Stimulated activated CD4-positive, alpha-beta T cell treated with anti-CD3 and anti-CD28 coated beads, Interleukin-2, amount 100 ng/mL, for 24 hours (primary cell): ENCODE data around the gene CALML4.
A peak's percentile ranks its signal among the peaks of the same experiment; 100 is the strongest.
"Not testable (repeated sequence)": the region's sequence is repeated elsewhere in the genome, so short reads cannot be mapped to it uniquely, and the experiment has no call there.

Source experiments
- DNase-seq, 2 donors: peaks; one replicate each; pipeline ENCODE4 v3.0.0-alpha.2; 2020

CALML4 gene

DNA sequence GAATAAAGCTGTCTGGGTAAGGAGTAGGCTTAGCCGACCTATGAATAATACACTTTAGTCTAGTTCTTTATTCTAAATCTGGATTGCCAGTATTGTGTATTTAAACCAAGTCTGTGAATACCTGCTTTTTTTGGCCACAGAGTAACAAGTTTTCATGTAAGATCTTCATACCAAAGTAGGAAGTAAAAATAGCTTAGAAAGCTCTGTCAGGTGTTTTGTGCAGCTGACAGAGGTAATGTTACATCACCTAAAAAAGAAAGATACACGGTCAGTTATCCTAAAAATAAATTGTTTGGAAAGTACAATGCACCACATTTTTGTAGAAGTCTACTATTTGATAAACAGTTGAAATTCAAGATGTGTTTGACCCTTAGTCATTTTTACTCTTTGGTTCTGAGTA is 16.5 kb downstream of the CALML4 start:
- DNase-seq = no peak

DNA sequence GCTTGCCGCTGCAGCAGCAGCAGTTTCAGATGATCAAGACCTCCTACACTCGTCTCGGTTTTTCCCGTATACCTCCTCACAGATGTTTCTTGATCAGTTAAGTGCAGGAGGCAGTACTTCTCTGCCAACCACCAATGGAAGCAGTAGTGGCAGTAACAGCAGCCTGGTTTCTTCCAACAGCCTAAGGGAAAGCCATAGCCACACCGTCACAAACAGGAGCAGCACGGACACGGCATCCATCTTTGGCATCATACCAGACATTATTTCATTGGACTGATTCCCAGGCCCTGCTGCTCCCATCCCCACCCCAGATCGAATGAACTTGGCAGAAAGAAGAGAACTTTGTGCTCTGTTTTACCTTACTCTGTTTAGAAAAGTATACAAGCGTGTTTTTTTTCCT is 17.6 kb downstream of the CALML4 start:
- DNase-seq = no peak

DNA sequence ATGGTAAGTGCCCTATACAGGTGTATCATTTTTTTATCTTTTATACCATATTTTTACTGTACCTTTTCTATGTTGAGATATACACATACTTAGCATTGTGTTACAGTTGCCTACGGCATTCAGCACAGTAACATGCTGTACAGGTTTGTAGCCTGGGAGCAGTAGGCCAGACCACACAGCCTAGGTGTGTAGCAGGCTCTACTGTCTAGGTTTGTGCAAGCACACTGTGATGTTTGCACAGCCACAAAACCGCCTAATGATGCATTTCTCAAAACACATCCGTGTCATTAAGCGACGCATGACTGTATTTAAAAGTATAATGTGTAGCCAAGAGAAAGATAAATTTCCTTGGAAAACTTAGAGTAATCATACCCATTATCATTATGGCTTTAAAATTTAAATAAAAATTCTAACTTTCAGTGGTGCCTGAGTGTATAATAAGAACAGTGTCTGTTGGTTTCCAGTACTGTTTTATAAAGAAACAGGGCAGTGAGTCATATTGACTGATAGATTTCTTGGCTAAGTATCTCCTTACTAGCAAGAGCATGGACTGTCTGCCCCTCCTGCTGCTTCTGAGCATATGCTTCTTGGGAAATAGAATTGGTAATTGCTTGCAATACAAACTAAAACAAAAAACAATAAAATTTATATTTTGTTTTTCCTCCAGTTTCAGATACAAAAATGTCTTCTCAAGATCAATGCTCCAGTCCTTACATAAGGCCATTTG is 18.3 kb downstream of the CALML4 start:
- DNase-seq = no peak

DNA sequence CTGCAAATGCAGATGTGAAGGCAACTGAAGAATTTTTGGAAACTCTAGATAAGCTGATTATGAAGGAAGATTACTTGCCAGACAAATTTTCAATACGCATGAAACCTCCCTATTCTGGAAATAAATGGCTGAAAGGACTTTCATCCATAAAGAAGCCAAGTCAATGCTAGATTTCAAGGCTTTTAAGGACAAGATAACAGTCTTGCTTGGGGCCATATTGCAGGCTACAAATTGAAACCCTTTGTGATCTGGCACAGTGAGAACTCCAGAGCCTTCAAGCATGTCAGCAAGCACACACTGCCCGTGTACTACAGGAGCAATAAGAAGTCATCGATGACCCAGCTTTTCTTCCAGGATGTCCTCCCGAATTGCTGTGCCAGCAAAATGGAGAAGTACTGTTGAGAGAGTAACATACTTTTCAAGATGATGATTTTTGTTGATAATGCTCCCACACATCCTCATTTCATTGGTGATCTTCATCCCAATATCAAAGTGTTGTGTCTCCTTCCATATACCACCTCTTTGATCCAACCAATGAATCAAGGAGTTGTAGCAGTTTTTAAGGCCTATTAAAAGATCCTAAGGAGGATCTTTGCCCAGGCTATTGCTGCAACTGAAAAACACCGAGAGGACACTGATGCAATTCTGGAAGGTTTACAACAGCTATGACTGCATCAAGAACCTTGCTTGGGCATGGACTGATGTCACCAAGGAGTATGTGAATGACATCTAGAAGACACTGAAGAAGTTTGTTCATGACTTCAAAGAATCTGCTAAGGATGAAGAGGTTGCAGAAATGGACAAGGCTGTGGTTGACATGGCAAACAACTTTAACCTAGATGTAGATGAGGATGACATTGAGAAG is 20.3 kb downstream of the CALML4 start:
- DNase-seq = no peak

DNA sequence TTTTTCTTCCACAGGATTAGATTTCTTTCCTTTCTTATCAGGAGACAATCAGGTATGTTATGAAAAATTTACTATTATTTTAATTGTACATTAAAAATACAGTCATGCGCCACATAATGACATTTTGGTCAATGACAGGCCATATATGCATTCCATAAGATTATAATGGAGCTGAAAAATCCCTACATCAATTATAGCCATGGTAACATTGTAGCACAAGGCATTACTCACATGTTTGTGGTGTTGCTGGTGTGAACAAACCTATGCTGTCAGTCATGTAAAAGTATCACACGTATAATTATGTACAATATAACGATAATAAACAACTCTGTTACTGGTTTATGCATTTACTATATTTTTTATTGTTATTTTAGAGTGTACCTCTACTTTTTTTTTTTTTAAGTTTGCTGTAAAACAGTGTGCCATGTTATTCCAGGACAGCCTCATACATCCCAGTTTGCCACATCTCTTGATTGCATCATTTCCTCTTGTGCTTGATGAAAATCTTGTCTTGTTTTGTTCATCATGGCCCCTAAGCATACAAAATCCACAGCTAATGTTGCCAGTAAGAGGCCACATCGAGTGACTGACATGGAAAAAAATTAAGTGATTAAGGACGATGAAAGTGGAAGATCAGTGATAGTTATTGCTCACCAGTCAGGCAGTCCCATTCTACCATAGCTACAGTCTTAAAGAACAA is 21.4 kb downstream of the CALML4 start:
- DNase-seq = no peak

DNA sequence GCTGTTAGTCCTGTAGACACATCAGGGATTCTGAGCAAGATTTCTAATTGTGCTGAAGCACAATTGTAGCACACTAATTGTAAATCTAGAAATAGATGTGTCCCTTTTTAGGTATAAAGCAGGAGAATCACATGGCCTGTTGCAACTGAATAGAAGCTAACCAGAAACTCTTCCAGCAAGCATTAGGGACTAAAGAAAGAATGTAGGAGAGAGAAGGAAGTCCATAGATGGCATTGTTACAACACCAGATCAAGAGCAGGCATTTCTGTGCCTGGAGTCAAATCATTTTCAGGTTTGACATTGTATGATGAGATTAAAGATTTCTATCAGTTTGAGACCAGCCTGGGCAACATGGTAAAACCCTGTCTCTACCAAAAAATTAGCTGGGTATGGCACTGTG is 27.4 kb downstream of the CALML4 start:
- no peak for DNase-seq

DNA sequence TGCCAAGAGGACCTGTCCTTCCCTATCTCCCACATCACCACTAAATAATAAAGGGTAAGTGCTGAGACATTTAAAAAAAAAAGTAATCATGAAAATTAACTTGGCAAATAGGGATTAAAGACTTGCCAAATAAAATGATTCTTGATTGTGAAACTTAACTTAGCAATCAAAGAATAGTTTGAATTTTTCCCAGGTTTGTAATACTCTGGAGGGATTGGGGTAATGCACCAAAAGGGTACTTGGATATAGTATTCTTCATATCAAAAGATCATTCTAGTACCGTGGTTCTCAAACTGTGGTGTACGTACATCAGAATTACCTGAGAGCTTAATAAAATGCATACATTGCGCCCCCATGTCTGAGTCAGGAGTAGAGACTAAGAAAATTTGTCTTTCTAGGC is 28.5 kb downstream of the CALML4 start:
- no peak for DNase-seq

DNA sequence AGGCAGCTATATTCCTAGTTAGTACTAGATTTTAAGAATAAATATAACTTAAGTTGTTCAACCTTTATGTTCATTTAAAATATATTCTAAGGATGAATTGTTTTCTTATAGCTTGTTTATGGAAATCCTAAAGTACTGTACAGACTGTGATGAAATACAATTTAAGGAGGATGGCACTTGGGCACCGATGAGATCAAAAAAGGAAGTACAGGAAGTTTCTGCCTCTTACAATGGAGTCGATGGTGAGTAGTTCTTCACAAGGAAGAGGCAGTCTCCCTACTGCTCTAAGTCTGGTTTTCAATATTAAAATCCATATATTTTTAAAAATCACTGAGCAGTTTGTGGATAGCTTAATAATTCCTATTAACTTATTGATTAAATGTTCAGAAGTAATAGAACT is 29.6 kb downstream of the CALML4 start:
- DNase-seq = no peak

DNA sequence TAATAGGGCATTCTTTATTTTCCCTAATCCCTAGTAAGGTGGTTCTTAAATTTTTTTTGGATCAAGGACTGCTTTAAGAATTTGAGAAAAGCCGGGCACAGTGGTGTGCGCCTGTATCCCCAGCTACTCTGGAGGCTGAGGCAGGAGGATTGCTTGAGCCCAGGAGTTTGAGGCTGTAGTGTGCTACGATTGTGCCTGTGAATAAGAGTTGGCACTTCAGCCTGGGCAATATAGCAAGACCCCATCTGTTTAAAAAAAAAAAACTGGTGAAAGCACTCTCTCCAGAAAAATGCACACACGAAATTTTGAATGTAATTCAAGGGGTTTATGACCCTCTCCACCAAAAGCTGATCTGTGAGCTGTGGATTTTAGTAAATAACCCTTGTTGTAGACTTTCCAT is 32.0 kb downstream of the CALML4 start:
- no peak for DNase-seq

DNA sequence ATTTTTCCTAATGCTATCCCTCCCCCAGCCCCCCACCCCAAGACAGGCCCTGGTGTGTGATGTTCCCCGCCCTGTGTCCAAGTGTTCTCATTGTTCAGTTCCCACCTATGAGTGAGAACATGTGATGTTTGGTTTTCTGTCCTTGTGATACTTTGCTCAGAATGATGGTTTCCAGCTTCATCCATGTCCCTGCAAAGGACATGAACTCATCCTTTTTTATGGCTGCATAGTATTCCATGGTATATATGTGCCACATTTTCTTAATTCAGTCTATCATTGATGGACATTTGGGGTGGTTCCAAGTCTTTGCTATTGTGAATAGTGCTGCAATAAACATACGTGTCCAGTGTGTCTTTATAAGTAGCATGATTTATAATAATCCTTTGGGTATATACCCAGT is 33.1 kb downstream of the CALML4 start:
- DNase-seq = not testable (repeated sequence)

DNA sequence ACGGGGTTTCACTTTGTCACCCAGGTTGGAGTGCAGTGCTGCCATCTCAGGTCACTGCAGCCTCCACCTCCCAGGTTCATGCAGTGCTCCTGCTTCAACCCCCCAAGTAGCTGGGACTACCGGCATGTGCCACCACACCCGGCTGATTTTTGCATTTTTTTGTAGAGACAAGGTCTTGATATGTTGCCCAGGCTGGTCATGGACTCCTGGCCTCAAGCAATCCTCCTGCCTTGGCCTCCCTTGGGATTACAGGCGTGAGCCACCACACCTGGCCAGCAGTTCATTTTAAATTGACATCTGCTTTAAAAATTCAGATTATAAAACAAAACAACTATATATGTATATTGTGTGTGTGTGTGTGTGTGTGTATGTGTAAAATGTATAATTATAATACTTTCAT is 38.3 kb downstream of the CALML4 start:
- DNase-seq = no peak

DNA sequence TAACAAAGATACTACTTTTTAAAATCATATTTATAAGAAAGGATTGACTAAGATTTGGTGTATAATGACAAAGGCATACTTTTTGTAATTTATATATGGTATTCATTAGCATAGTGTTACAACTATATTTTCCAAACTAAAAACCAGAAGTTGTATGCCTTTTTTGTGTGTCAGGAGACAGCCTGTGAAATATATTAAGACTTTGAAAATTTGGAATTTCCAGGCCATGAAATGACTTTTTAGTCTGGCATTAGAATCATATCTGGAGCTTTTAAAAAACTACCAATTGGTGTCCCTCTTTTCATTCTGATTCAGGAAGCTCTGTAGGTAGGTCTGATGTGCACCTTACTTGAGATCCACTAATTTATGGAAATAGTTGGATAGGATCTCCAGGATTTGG is 41.9 kb downstream of the CALML4 start:
- DNase-seq = no peak

DNA sequence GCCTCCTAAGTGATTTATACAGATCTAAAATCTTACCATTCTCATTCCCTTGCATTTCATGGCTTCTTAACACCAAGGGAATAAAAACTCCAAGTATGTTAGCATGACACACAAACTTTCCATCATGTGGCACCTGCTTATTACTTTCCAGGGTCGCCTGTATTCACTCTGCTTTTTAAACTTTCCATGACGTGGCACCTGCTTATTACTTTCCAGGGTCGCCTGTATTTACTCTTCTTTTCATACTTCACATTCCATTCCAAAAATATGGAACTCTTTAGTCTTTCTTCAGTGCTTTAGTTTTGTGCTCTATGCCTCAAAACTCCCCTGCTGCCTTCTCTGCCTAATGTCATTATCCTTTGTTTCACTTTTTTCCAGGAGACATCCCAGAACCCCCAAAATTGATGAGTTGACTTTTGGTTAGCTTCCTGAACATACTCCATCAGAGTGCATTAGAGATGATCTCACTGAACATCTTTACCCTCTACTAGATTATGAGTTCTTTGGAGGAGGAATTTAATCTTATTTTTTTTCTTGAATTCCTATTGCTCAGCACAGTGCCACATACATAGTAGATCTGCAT is 47.0 kb downstream of the CALML4 start:
- DNase-seq = no peak

DNA sequence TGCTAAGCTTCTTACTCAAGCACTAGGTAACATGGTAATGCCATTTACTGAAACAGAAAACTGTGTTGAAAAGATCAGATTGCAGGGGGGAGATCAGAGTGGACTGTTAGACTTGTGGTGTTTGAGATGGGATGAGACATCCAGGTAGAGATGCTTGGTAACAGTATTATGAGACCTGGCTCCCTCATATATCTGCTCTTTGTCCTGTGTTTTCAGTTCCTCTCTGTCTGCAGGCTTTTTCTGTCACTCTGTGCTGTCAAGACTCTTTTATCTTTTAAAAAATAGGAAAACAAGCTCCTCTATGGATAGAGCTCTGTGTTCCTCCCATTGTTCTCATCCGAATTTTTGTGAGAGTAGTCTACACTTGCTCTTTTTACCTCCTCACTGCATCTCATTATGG is 48.1 kb downstream of the CALML4 start:
- no peak for DNase-seq

DNA sequence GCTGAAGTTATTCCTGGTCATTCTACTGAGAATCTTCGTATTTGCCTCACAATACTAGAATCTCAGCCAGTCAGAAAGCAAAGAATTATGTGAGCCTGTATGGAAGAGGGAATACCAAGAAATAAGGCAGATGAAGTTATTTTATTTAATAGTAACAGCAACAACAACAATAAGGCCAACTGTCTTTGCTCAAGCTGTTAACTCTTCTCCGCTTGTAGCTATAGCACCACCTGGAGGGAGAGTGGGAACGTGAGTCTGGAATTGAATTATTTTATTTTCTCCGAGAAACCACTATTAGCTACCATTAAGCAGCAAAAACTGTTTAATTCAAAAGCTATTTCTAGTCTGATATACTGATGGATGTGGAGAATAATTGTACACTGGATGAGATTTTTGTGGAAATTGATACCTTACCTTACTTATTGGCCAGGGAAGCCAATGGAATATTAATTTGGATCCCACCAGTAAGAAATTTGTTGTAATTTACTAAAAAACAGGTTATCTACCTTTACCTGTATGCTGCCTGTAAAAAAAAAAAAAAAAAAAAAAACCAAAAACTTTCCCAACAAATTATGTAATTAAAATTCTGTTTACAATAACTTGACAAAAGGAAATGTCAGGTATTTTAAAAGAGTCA is 50.1 kb downstream of the CALML4 start:
- DNase-seq = peak in 1 of 2 donors; percentile 32

DNA sequence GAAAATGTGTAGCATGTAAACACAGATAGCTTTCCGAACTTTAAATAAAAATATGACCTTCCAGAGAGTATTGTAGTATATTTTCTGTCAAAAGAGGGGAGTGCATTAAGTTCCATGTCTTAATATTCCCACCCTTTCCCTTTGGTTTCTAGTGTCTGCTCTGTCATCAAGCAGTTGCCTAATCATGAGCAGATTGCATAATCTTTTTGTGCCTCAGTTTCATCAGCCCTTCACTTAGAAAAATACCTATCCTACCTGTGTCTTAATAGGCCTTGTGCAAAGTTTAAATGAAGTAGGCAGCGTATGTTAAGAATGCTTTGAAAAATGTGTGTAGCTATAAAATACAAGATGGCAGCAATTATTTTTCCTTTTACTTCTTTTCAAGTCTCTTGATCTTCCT is 52.8 kb downstream of the CALML4 start:
- DNase-seq = no peak

DNA sequence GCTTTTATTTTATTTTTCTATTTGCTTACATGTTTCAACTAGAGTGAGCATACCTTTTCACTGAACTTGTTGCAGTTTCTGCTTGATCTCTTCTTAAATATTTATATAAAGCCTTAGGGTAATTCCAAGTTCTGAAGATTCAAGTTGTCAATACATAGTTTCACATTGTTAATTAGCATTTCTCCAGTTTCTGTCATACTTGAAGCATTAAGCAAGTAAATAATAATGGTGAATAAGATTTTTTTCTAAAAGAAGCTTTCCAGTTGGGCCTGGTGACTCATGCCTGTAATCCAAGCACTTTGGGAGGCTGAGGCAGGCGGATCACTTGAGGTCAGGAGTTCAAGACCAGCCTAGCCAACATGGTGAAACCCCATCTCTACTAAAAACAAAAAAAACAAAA is 53.9 kb downstream of the CALML4 start:
- no peak for DNase-seq

DNA sequence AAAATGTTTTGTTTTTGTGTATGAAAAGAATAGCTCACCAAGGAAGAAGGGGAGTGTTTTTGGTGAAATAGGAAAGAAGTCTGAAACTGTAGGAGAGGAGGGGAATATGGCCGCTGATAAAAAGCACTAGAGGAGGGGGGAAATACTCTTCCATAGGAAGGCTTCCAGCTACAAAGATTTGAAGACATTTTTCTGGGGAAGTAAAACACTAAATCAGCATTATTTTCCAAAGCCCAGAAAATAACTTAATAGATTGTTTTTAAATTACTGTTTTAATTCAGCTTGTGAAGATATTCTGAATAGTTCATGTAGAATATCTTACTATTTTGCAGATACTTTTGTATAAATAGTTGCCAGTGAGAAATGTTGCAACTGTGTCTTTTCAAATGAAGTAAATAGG is 54.9 kb downstream of the CALML4 start:
- DNase-seq = no peak

DNA sequence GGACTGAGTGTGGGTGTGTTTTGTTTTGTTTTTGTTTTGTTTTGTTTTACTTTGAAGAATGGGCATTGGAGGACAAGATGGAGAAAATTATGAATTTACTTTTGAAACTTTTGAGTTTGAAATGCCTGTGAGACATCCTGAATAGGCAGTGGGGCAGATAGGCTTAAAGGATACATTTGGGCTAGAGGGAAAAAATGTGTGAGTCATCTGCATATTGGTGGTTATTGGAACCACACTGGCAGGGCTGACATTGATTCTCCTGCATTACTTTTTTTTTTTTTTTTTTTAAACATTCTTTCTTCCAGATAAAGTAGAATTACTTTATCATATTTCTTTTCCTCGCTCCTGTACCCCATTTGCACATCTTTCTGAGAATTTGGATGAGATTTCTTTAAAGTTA is 56.1 kb downstream of the CALML4 start:
- no peak for DNase-seq

DNA sequence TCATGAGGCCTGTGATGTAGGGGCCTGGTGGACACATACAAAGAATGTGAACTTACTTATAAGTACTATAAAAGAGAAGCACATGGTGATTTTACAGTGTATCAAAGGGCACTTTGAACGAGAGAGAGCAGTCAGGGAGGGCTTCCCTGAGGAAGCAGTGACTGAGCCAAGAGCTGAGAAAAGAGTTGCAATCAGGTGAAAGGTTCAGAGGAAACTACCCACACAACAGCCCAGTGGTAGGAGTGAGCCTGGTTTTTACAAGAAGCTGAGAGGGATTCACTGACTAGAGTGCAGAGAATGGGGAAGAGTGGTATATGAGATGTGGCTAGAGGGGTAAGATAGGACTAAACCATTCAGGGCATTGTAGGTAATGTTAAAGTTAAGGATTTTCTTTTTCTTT is 57.1 kb downstream of the CALML4 start:
- DNase-seq = no peak

DNA sequence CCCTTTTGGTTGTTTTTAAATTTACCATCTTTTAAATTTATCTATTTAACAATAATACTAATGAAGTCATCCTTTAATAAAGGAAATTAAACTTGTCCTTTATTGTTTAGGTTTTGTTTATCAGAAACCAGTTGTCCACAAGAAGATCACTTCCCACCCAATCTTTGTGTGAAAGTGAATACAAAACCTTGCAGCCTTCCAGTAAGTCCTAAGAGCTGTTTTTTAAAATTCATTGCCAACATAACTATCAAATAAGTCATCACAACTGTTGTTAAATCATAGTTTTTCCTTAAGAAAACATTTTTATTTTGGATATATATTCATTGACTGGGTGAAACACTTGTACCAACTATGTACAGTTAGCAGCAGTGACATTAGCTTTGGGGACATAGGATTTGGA is 59.4 kb downstream of the CALML4 start:
- no peak for DNase-seq

DNA sequence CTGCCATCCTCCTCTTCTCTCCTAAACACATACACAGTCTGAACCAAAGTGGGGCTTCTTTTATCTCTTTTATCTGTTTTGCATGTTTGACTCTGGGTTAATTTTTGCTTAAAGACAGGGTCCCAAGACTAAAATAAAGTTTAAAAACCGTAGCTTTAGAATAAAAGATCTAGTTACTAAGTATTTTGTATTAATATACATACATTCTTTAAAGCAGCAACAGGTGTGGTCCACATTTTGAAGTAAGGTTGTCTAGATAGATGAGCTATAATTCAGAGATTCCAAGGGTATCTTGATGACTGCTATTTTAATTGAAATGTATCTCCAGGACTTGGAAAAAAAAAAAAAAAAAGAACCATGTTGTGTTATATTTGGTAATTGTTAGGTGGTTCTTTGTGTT is 61.3 kb downstream of the CALML4 start:
- DNase-seq = no peak

DNA sequence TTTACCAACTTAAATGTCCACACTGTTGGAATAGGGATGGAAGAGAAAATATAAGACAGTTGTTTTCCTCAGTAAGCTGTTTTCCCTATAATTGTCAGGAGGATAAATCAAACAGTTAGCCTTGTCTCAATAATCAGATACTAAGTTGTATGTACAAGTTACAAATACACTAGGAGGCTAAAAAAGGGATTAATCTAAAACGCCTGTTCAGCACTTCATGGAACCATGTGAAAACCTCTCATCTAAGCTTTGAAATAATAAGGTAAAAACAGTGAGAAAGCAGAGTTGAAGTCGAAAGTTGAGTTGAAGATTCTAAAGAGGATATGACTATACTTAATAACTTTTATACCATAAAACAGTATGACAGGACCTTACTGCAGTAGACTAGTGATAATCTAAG is 62.0 kb downstream of the CALML4 start:
- no peak for DNase-seq
